Stimulated activated CD4-positive, alpha-beta T cell treated with anti-CD3 and anti-CD28 coated beads, TNF-alpha, amount 100 ng/mL, for 4 hours (primary cell): ENCODE data around the gene OR11H7.
"Not testable (repeated sequence)": the region's sequence is repeated elsewhere in the genome, so short reads cannot be mapped to it uniquely, and the experiment has no call there.

ENCODE experiments used
- DNase-seq, 3 experiments: peaks; one replicate each; pipeline ENCODE4 v3.0.0-alpha.2; 2020; ENCODE audit warnings: low read depth in 3 of 3

OR11H7 gene

GRCh38 chr14:20228681-20229080 lies at the start of gene OR11H7:
Gene OR11H7 (plus strand): TSS chr14:20228981.
- no peak for DNase-seq

GRCh38 chr14:20179218-20179617 lies 49.6 kb upstream of the OR11H7 start:
- no peak for DNase-seq

DNA sequence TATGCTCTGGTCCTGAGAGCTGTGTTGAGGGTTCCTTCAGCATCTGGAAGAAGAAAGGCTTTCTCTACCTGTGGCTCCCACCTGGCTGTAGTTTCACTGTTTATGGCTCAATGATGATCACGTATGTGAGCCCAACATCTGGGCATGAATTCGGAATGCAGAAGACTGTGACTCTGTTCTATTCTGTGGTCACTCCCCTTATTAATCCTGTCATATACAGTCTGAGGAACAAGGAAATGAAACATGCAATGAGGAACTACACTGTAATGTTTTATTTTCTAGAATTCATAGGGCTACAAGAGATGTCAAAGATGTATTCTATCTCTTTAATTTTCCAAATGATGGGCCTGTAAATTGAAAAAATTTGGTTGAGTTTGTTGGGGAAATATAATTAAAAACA lies 48.9 kb upstream of the OR11H7 start:
- no peak for DNase-seq

GRCh38 chr14:20180486-20180885 lies 48.3 kb upstream of the OR11H7 start:
- DNase-seq, result no peak

DNA sequence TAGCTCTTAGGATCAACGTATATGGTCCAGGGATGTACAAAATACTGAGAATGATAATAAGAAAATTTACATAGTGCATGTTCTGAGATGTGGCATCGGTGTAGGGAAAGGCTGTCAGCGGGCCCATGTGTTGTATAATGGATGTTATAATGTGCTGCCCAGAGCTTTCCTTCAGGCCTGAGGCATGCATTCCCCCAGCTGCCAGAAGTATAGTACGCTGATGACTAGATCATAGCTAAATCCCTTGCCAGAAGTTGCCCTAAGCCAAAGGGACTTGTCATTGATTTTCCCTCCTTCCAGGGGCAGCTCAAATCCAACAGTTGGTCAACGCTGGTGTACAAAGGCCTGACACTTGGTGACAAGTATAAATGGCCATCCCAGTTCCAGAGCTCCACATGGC lies 44.6 kb upstream of the OR11H7 start:
- DNase-seq, result no peak

DNA sequence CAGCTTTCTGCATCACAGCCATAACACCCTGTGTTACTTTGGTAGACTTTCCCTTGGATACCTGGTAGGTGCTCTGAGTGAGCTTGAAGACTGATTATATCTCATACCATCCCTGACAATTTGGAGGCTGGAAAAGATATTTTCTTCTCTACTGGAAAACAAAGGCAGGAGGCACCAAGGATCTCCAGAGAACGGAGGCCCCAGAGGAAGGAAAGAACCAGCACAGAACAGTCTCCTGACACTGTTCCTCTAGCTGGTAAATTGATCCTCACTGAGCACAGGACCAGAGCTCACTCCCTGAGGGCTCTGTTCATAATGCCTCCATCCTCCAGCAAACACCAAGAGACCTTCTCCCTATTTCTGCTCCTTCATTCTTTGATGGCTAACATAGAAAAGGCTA lies 38.2 kb upstream of the OR11H7 start, which contains the start of gene OR11G2:
Gene OR11G2, plus strand, starts transcription at position 301 of the 400 bp plus-strand sequence. CDS start 6,542 bp downstream, outside the sequence.
- DNase-seq, result no peak

- DNase-seq, result no peak
Observed at GRCh38 chr14:20191396-20191795, 37.4 kb upstream of the OR11H7 start.

GRCh38 chr14:20194101-20194500 lies 34.7 kb upstream of the OR11H7 start:
- DNase-seq, result no peak

GRCh38 chr14:20195170-20195569 lies 33.6 kb upstream of the OR11H7 start:
- DNase-seq, result not testable (repeated sequence)

DNA sequence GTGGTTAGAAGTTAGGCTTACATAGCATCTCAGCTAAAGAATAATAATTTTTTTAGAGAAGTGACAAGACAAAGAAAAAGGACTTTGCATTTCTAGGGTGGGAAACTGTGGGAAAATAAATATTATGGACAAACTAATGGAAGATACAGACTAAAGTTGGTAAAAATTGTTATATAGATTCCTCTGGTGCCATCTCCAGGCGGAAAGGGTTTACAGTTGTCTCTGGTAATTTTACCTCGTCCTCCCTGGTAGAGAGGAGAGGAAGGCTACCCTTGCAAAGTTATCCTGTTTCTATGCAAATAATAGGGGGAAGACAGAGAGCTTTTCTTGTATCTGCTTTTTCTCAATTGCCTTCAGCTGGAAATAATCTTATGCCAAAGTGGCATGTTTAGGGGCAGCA lies 32.9 kb upstream of the OR11H7 start:
- DNase-seq, result no peak

GRCh38 chr14:20197459-20197858 lies 31.3 kb upstream of the OR11H7 start:
- no peak for DNase-seq

- no peak for DNase-seq
Observed at GRCh38 chr14:20198991-20199390, 29.8 kb upstream of the OR11H7 start.

DNA sequence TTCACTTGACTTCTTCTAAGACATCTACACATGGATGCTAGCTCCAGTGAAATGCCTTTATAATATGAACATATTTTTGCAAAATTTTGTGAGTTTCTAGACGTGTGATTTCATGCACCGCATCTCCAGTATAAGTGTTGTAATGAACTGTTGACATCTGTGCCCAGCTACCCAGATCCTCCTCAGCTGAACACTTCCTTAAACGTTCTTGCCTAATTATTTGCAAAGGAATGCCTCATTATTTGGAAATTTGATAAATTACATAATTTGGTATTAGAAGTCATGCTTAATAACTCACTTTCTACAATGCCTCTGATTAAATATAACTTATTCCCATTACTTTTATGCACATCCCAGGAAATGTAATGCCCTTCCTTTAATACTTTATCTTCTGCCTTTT lies 24.1 kb upstream of the OR11H7 start:
- DNase-seq, result no peak

- no peak for DNase-seq
Observed at GRCh38 chr14:20209595-20209994, 19.2 kb upstream of the OR11H7 start.

DNA sequence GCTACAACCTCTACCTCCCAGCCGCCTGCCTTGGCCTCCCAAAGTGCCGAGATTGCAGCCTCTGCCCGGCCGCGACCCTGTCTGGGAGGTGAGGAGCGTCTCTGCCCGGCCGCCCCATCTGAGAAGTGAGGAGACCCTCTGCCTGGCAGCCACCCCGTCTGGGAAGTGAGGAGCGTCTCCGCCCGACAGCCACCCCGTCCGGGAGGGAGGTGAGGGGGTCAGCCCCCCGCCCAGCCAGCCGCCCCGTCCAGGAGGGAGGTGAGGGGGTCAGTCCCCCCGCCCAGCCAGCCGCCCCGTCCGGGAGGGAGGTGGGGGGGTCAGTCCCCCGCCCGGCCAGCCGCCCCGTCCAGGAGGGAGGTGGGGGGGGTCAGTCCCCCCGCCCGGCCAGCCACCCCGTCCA lies 16.4 kb upstream of the OR11H7 start:
- not testable (repeated sequence) for DNase-seq

GRCh38 chr14:20215196-20215595 lies 13.6 kb upstream of the OR11H7 start:
- no peak for DNase-seq

GRCh38 chr14:20219033-20219432 lies 9.7 kb upstream of the OR11H7 start:
- no peak for DNase-seq

- DNase-seq, result no peak
Observed at GRCh38 chr14:20223410-20223809, 5.4 kb upstream of the OR11H7 start, which contains the start of gene OR11H6. Gene OR11H6 (plus strand): TSS chr14:20223710. CDS start chr14:20223710, 0 bp downstream.

- DNase-seq, result not testable (repeated sequence)
Observed at GRCh38 chr14:20235415-20235814, 6.6 kb downstream of the OR11H7 start.

GRCh38 chr14:20247646-20248246 lies 19.0 kb downstream of the OR11H7 start:
- DNase-seq, result no peak

- DNase-seq, result no peak
Observed at GRCh38 chr14:20262642-20263128, 33.9 kb downstream of the OR11H7 start.

GRCh38 chr14:20264361-20264760 lies 35.6 kb downstream of the OR11H7 start:
- not testable (repeated sequence) for DNase-seq

DNA sequence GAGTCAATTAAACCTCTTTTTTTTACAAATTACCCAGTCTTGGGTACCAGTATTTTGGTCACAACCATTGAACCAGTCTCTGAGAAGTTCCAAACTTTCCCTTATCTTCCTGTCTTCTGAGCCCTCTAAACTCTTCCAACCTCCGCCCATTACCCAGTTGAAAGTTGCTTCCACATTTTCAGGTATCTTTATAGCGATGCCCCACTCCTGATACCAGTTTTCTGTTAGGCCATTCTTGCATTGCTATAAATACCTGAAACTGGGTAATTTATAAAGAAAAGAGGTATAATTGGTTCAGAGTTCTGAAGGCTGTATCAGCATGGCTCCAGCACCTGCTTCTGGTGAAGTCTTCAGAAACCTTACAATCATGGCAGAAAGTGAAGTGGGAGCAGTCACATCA lies 45.3 kb downstream of the OR11H7 start:
- DNase-seq, result no peak

DNA sequence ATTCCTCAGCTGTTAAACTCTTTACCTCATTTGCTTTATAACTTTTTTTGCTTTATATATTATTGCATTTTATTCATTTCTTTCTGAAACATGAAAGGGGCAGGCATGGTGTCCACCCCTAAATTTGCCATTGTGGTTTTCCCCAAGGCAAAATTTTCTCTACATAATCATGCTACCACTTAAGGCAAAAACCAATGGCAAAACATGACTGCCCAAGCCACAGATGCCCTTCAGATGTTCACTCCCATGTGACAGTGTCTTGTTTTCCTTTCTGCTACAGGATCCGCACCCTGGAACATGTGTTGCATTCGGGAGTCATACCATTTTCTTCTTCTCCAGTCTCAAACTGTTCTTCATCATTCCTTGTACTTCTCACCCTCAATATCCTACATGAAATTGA lies 48.6 kb downstream of the OR11H7 start:
- no peak for DNase-seq
